Lung (tissue), 12 donors: Measurements from ENCODE around the gene USP9X. TPM values are rescaled to one million over a fixed set of nuclear protein-coding genes. Genes with fewer than 3 reads are reported as not detected.
"Not testable (repeated sequence)": the region's sequence is repeated elsewhere in the genome, so short reads cannot be mapped to it uniquely, and the experiment has no call there.

Experiments used
- ATAC-seq: fragments of 200-7000 bp; cut with Tn5 transposase; one replicate; pipeline ENCODE4 v1.9.1; 2020; ENCODE audit warnings: moderate number of reproducible peaks; ENCODE audit not compliant: insufficient read depth, low FRiP score
- DNase-seq, 3 donors: peaks; one replicate each; pipeline ENCODE4 v3.0.0-alpha.2; 2013 to 2017
- H3K27ac ChIP-seq, 2 donors: one replicate each; pipeline ENCODE4 v1.5.1; 2013; ENCODE audit warnings: mild to moderate bottlenecking in 2 of 2, moderate library complexity in 2 of 2, control low read depth in 1 of 2, inconsistent platforms in 1 of 2, low read depth in 1 of 2, low read length in 1 of 2
- H3K27me3 ChIP-seq, 3 donors: one replicate each; pipeline ENCODE4 v1.5.1; 2013; ENCODE audit warnings: low read length in 2 of 3; ENCODE audit not compliant: control insufficient read depth in 3 of 3, insufficient read depth in 3 of 3
- H3K36me3 ChIP-seq, 4 donors: one replicate each; pipeline ENCODE4 v1.5.1; 2013; ENCODE audit warnings: low read length in 4 of 4, mild to moderate bottlenecking in 1 of 4, moderate library complexity in 1 of 4; ENCODE audit not compliant: control insufficient read depth in 4 of 4, insufficient read depth in 4 of 4
- H3K4me1 ChIP-seq, 5 donors: one replicate each; pipeline ENCODE4 v1.5.1; 2013; ENCODE audit warnings: low read length in 5 of 5, mild to moderate bottlenecking in 2 of 5, moderate library complexity in 1 of 5; ENCODE audit not compliant: control insufficient read depth in 5 of 5, insufficient read depth in 5 of 5
- H3K4me3 ChIP-seq: one replicate; pipeline ENCODE4 v1.5.1; 2013; ENCODE audit warnings: mild to moderate bottlenecking, control low read depth, moderate library complexity
- H3K9ac ChIP-seq, 2 donors: one replicate each; pipeline ENCODE4 v1.5.1; 2013; ENCODE audit warnings: low read length in 2 of 2, control low read depth in 1 of 2; ENCODE audit not compliant: insufficient read depth in 1 of 2
- H3K9me3 ChIP-seq, 4 donors: one replicate each; pipeline ENCODE4 v1.5.1; 2013; ENCODE audit warnings: low read length in 3 of 4, mild to moderate bottlenecking in 1 of 4, moderate library complexity in 1 of 4; ENCODE audit not compliant: control insufficient read depth in 4 of 4, insufficient read depth in 3 of 4
- CTCF ChIP-seq: IDR thresholded peaks from 2 replicates; pipeline ENCODE4 v1.5.1; 2012; ENCODE audit warnings: mild to moderate bottlenecking; ENCODE audit errors: control extremely low read depth, extremely low read depth
- WGBS, 2 donors: extraction: QIAGEN DNeasy Blood & Tissue Kit; methylation state at CpG; one replicate each; pipeline ENCODE4 v1.1.7; 2013; 5-methylcytosine and 5-hydroxymethylcytosine counted together
- polyA plus RNA-seq, 2 donors: library from polyadenylated mRNA; stranded (reverse); fragments of 200-250 nt; gene quantifications; one replicate each; pipeline ENCODE4 v1.2.1, GENCODE V29; 2013
- total RNA-seq, 2 donors: library from RNA; depleted of rRNA in 1 of 2; stranded (reverse); fragments of >200 nt in 1 of 2; gene quantifications; one replicate each; pipeline ENCODE4 v1.2.1, GENCODE V29; 2014 to 2021
- donor health status: control.
- donor health status: control.
- donor health status: Bipolar disorder and iron deficiency.
- donor health status: healthy.
- donor health status: DM: yes; HTN: yes; CAD: no.

Gene USP9X
- total and polyA plus RNA-seq, 4 donors = 8.5 to 187 (median 43.0) TPM

GRCh38 chrX:41224605-41225004 lies 139.4 kb downstream of the USP9X start:
- Histone ChIP-seq H3K4me3 (no peak overlapping the region), H3K27ac (no peak overlapping the region), H3K4me1 (no peaks in the 10 kb centered on the region), H3K27me3 (peaks cover 0 to 21% (median 3%) of the 10 kb centered on the region in 3 donors), H3K36me3 (peaks cover 8 to 18% (median 10%) of the 10 kb centered on the region in 4 donors), H3K9ac (no peak overlapping the region), H3K9me3 (no peaks in the 10 kb centered on the region)
- no peak for TF ChIP-seq CTCF
- no peak for DNase-seq
- 76 to 96% methylated on average over 5 of the region's 5 CpGs for WGBS, 2 donors
- ATAC-seq = no peak

- peaks cover 7 to 17% (median 14%) of the 10 kb centered on the region in 4 donors for H3K36me3 ChIP-seq
These were observed 148.7 kb downstream of the USP9X start for GRCh38 chrX:41233988-41234387.

GRCh38 chrX:41234471-41234870 lies 149.2 kb downstream of the USP9X start:
- not testable (repeated sequence) for H3K27ac ChIP-seq, DNase-seq, H3K4me3 ChIP-seq, H3K4me1 ChIP-seq, H3K9ac ChIP-seq, H3K9me3 ChIP-seq, ATAC-seq
- WGBS, 2 donors = 94 to 95% methylated on average over 13 of the region's 13 CpGs
- H3K27me3 ChIP-seq = peaks cover 0 to 18% (median 11%) of the 10 kb centered on the region in 3 donors
- H3K36me3 ChIP-seq = peaks cover 6 to 16% (median 11%) of the 10 kb centered on the region in 4 donors

More at GRCh38 chrX:41233988-41234387, 148.7 kb downstream of the USP9X start:
- H3K4me1 ChIP-seq = no peaks in the 10 kb centered on the region
- peaks cover 0 to 17% (median 11%) of the 10 kb centered on the region in 3 donors for H3K27me3 ChIP-seq
- DNase-seq (no peak), ATAC-seq (no peak)
- no peaks in the 10 kb centered on the region for H3K9me3 ChIP-seq
- H3K4me3 ChIP-seq = no peak overlapping the region
- no peak overlapping the region for H3K9ac ChIP-seq
- H3K27ac ChIP-seq = no peak overlapping the region
- TF ChIP-seq CTCF = no peak

- peaks cover 0 to 18% (median 11%) of the 10 kb centered on the region in 3 donors for H3K27me3 ChIP-seq
- DNase-seq = no peak
- TF ChIP-seq CTCF = no peak
- H3K9ac ChIP-seq = no peak overlapping the region
- ATAC-seq = no peak
- H3K27ac ChIP-seq = no peak overlapping the region
- peaks cover 5 to 14% (median 8%) of the 10 kb centered on the region in 4 donors for H3K36me3 ChIP-seq
- WGBS, 2 donors = 47 to 68% methylated on average over 2 of the region's 2 CpGs
- H3K4me3 ChIP-seq = no peak overlapping the region
- H3K4me1 ChIP-seq = no peaks in the 10 kb centered on the region
- H3K9me3 ChIP-seq = no peaks in the 10 kb centered on the region
These were observed 149.7 kb downstream of the USP9X start for GRCh38 chrX:41234962-41235361.
